ENCODE measurements around the gene RNGTT.
A peak's percentile ranks its signal among the peaks of the same experiment; 100 is the strongest.
"Not testable (repeated sequence)": the region's sequence is repeated elsewhere in the genome, so short reads cannot be mapped to it uniquely, and the experiment has no call there.

The RNGTT gene

GRCh38 chr6:88963139-88964090, at the start of gene RNGTT:
TSS of gene RNGTT (minus strand) at chr6:88963618. CDS start at chr6:88963409, 209 bp downstream.
- DNase-seq = peak; percentile 97

GRCh38 chr6:89011436-89011835, 48.0 kb upstream of the RNGTT start:
- no peak for DNase-seq

DNA sequence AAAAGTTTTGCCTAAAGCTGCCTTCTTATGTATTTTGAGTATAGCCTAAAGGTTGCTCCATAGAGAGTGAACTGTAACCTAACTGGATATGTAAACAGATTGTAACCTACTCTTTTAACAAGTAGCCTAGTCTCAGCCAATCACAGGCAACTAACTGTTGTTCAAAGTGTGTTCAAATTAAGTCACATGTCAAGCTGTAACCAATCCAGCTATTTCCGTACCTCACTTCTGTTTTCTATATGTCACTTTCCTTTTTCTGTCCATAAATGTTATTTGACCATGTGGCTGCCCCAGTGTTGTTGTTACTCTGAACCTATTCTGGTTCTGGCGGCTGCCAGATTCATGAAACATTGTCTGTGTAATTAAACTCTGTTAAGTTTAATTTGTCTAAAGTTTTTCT, 47.4 kb upstream of the RNGTT start:
- no peak for DNase-seq

- DNase-seq = peak; percentile 92
These were observed 46.2 kb upstream of the RNGTT start for GRCh38 chr6:89009624-89010059.

DNA sequence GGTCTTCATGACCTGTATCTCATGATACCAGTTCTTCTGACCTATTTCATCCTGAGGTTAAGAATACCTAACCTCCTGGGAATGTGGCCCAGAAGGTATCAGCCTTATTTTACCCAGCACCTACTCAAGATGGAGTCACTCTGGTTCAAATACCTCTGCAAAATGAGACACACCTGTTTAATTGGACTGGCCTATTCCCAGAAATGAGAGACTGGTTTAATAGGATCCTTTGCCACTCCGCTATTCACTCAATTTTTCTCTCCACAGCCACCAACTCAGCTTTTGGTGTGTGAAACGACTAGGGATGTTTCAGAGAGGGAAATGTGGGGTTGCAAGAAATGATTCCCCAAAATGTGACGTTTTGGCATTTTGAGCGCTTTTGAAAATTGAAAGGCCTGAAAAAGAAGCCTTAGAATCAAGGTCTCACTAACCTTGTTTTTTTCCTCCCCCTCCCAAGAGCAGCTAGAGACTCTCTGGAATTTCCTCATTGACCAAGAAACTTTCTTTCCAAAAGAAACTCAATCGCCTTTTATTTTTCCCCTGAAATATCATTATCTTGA, 45.5 kb upstream of the RNGTT start:
- no peak for DNase-seq

- peak; percentile 51 for DNase-seq
These were observed 44.8 kb upstream of the RNGTT start for GRCh38 chr6:89008001-89008814.

DNA sequence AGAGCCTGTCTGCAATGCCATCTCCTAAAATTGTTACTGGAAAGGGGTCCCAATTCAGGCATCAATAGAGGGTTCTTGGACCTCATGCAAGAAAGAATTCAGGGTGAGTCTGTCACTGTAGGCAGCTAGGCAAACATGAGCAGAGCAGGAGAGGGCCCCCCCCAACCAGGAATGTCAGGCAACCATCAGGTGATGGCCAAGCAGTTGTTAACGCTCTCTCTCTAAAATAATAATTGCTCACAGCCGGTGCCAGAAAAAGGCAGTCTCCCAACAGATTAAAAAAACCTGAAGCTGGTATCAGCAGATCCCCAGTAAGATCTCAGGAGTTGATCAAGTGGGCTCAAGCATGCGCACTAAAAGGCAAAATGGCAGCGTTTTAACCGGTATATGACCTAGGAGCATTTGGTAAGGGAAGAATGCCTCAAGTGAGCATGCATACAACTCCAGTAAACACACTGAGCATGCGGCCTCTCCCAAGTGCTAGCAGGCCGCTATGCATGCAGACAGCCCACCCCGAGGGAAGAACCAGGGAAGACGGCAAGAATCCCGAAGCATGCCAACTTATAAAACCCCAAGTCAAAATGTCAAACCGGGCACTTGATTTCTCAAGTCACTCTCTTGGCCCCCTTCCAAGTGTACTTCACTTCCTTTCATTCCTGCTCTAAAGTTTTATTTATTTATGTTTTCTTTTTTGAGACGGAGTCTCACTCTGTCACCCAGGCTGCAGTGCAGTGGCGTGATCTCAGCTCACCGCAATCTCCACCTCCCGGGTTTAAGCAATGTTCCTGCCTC, 44.0 kb upstream of the RNGTT start:
- peak; percentile 23 for DNase-seq

DNA sequence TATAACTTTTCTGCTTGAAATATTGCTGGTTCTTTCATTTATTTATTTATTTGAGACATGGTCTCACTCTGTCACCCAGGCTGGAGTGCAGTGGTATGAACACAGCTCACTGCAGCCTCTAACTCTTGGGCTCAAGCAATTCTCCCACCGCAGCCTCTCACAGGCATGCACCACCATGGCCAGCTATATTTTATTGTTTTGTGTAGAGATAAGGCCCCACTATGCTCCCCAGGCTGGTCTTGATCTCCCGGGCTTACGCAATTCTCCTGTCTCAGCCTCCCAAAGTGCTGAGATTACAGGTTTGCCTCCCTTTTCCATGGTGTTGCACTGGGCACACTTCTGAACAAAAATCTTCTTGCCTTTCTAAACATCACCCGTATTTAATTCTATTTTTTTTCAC, 39.1 kb upstream of the RNGTT start:
- no peak for DNase-seq

DNA sequence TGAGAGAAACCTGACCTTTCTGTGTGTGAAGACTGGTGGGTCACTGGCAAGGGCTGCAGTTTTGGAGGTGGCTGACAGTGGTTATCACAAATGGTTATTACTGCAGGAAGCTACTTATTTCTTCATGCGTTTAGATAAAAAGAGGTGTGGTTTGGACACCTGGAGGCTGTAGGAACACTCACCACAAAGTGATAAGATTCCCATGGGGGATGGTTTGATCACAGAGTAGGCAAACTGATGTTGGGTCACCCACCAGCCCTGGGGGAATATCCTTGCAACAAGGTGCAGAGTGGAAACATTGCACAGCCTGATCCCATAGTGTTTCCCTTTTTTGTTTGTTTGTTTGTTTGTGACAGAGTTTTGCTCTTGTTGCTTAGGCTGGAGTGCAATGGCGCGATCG, 33.9 kb upstream of the RNGTT start:
- no peak for DNase-seq

GRCh38 chr6:88992741-88993552, 29.5 kb upstream of the RNGTT start:
- DNase-seq = peak; percentile 23

GRCh38 chr6:88989215-88989614, 25.8 kb upstream of the RNGTT start:
- DNase-seq = no peak

DNA sequence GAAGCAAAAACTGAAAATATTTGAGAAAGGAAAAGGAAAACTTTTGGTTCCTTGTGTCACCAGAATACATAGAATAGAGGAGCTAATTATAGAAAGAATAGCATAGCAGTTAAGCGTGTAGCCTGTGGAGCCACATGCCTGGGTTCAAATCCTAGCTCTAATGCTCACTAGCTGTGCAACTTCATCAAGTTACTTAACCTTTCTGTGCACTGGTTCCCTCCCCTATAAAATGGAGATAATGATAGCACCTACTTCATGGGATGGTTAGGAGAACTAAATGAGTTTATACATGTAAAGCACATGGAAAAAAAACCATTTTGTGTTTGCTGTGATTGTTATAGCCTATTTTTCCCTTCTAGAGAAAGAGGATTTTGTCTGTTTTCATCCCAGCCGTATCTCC, 24.5 kb upstream of the RNGTT start:
- DNase-seq = no peak

DNA sequence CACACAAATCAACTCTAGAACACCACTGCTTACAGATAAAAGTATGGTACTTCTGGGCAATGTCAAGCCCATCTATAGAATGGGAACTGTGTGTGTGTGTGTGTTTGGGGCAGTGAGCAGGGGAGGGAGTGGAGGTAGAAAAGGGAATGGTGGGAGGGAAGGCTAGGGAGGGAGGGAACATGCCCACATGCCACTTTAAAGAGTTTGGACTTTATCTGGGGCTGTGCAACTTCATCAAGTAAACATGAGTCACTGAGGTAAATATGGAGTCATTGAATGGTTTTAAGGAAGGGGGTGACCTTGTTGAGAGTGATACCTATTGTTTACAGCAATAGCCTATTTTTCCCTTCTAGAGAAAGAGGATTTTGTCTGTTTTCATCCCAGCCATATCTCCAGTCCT, 22.5 kb upstream of the RNGTT start:
- no peak for DNase-seq

DNA sequence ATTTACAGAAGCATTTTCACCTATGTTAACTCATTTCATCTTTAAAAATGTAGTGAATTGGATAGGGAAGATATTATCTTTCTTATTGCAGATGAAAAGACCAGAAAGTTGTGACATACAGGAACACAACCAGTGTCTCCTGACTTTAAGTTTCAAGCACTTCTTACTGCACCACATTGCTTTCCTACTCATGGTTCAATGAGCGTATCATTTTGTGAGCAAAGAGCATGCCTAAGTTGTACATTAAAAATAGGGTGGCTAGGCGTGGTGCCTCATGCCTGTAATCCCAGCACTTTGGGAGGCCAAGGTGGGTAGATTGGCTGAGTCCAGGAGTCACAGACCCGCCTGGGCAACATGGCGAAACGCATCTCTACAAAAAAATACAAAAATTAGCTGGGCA, 21.2 kb upstream of the RNGTT start:
- DNase-seq = no peak

- no peak for DNase-seq
These were observed 20.7 kb upstream of the RNGTT start for GRCh38 chr6:88984152-88984551.

DNA sequence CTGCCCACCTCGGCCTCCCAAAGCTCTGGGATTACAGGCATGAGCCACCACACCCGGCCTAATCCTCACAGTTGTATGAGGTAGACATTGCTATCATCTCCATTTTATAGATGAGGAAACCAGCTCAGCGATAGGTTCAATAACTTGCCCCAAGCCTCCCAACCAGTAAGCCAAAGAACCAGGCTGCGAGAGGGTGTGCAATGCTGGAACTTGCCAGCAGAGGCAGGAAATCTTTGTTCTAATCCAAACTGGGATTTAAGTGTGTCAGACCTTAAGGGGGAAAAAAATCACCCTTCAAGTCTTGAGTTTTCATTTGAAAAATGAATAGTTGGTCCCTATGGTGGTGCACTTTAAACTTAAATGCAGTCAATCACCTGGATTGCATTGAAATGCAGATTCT, 20.1 kb upstream of the RNGTT start:
- peak; percentile 12 for DNase-seq

GRCh38 chr6:88983129-88983528, 19.7 kb upstream of the RNGTT start:
- DNase-seq = not testable (repeated sequence)

GRCh38 chr6:88982720-88983119, 19.3 kb upstream of the RNGTT start:
- DNase-seq = peak; percentile 57

DNA sequence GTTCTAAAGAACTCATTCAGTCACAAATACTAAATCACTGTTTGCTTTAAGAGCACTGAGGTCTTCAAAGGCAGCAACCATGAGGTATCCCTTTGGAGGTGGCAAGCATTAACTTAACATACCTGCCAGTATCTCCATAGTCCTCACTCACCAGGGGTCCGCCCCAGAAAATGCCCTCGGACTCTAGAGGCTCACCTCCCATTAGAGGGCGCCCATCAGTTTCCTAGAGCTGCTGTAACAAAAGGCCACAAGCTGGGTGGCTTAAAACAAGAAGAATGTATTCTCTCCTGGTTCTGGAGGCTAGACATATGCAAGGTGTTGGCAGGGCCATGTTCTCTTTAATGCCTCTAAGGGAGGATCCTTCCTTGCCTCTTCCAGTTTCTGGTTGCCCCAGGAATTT, 12.0 kb upstream of the RNGTT start:
- DNase-seq = no peak

DNA sequence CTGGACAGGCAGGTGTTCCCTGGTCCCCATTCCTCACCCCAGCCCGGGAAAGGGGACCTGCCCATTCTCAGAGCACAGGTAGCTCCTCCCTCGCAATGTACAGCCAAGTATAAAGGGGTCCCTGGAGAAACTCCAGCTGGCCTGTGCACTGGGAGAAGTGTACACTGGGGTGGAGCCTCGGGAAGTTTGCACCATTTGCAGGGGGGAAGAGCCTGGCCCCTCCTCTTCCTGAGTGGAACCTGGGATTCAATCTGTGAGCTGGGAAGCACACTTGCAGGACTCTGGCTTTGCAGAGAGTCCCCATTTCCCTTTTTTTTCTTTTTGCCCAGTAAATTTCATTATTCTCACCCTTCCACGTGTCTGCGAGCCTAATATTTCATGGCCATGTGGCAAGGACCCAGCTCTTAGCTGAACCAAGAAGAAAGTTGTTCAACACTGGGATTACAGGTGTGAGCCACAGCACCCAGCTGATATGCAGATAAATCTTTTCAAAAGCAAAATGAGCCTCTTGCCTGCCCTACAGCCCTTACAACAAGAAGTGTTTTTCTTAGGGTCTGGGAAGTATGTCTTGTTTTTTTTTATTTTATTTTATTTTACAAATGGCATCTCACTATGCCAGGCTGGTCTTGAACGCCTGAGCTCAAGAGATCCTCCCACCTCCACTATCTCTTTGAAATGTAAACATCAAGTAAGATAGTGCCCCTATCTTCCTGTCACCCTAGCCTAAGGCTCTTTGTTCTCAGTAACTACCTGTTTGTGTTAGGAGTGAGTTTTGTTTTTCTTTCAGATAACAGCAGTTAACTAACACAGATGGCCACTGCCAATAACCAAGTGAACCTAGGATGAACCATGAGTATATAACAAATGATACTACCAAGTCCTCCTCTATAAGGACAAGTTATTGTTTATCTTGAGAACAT, 9.3 kb upstream of the RNGTT start:
- no peak for DNase-seq

- no peak for DNase-seq
These were observed 6.9 kb upstream of the RNGTT start for GRCh38 chr6:88970301-88970700.

Measured in MV-4-11 (cell line).